ENCODE data around the gene C9orf78. TPM values are rescaled to one million over a fixed set of nuclear protein-coding genes. Genes with fewer than 3 reads are reported as not detected.

C9orf78 gene
- total RNA-seq, 1 donor from 2014 or later: 53.6 TPM

- DNase-seq (ENCODE audit: low read depth): no peak
- no peak overlapping the region for H3K4me3 ChIP-seq (ENCODE audit: low read depth, low read length)
- no peak for TF ChIP-seq CTCF (conservative IDR thresholded peaks at IDR 0.05; ENCODE audit: low read depth, low read length)
These were observed 38.6 kb upstream of the C9orf78 start for GRCh38 chr9:129873563-129874190.

GRCh38 chr9:129871046-129871445 is 36.0 kb upstream of the C9orf78 start:
- no peak overlapping the region for H3K4me3 ChIP-seq (ENCODE audit: low read depth, low read length)
- DNase-seq (ENCODE audit: low read depth): no peak
- no peak for TF ChIP-seq CTCF (conservative IDR thresholded peaks at IDR 0.05; ENCODE audit: low read depth, low read length)

GRCh38 chr9:129869585-129870501 is 34.8 kb upstream of the C9orf78 start:
- no peak for TF ChIP-seq CTCF (conservative IDR thresholded peaks at IDR 0.05; ENCODE audit: low read depth, low read length)
- no peak overlapping the region for H3K4me3 ChIP-seq (ENCODE audit: low read depth, low read length)
- DNase-seq (ENCODE audit: low read depth): no peak

GRCh38 chr9:129868872-129869486 is 33.9 kb upstream of the C9orf78 start:
- no peak overlapping the region for H3K4me3 ChIP-seq (ENCODE audit: low read depth, low read length)
- no peak for TF ChIP-seq CTCF (conservative IDR thresholded peaks at IDR 0.05; ENCODE audit: low read depth, low read length)
- no peak for DNase-seq (ENCODE audit: low read depth)

- TF ChIP-seq CTCF (conservative IDR thresholded peaks at IDR 0.05; ENCODE audit: low read depth, low read length): no peak
- DNase-seq (ENCODE audit: low read depth): no peak
- H3K4me3 ChIP-seq (ENCODE audit: low read depth, low read length): no peak overlapping the region
These were observed 33.2 kb upstream of the C9orf78 start for GRCh38 chr9:129868023-129868871.

Data from epithelial cell of proximal tubule (primary cell).